ENCODE measurements around the gene OR2A42.
"Not testable (repeated sequence)": the region's sequence is repeated elsewhere in the genome, so short reads cannot be mapped to it uniquely, and the experiment has no call there.

The OR2A42 gene

GRCh38 chr7:144239365-144239764, at the start of gene OR2A42:
OR2A42 (minus strand) TSS chr7:144239605; CDS start chr7:144232843, 6,762 bp downstream.
- not testable (repeated sequence) for DNase-seq (ENCODE audit: low spot score)

GRCh38 chr7:144287171-144287784, 47.9 kb upstream of the OR2A42 start:
- not testable (repeated sequence) for DNase-seq (ENCODE audit: low spot score)

GRCh38 chr7:144283716-144284115, 44.3 kb upstream of the OR2A42 start:
- DNase-seq (ENCODE audit: low spot score) = not testable (repeated sequence)

- not testable (repeated sequence) for DNase-seq (ENCODE audit: low spot score)
These were observed 43.1 kb upstream of the OR2A42 start for GRCh38 chr7:144282490-144282889.

GRCh38 chr7:144281981-144282380, 42.6 kb upstream of the OR2A42 start:
- not testable (repeated sequence) for DNase-seq (ENCODE audit: low spot score)

GRCh38 chr7:144280010-144280409, 40.6 kb upstream of the OR2A42 start:
- not testable (repeated sequence) for DNase-seq (ENCODE audit: low spot score)

- not testable (repeated sequence) for DNase-seq (ENCODE audit: low spot score)
These were observed 35.9 kb upstream of the OR2A42 start for GRCh38 chr7:144275281-144275680.

- not testable (repeated sequence) for DNase-seq (ENCODE audit: low spot score)
These were observed 29.8 kb upstream of the OR2A42 start, which contains the start of gene CTAGE8 for GRCh38 chr7:144269188-144269587. CTAGE8 (minus strand) TSS chr7:144269288; CDS start chr7:144269250, 38 bp downstream.

GRCh38 chr7:144264692-144265091, 25.3 kb upstream of the OR2A42 start, which contains the start of gene OR2A7:
OR2A7 (minus strand) TSS chr7:144264792; CDS start chr7:144259628, 5,164 bp downstream.
- DNase-seq (ENCODE audit: low spot score) = not testable (repeated sequence)

- DNase-seq (ENCODE audit: low spot score) = not testable (repeated sequence)
These were observed 22.7 kb upstream of the OR2A42 start for GRCh38 chr7:144262128-144262527.

- DNase-seq (ENCODE audit: low spot score) = not testable (repeated sequence)
These were observed 19.7 kb upstream of the OR2A42 start for GRCh38 chr7:144259067-144259466.

GRCh38 chr7:144256112-144256511, 16.7 kb upstream of the OR2A42 start:
- no peak for DNase-seq (ENCODE audit: low spot score)
- TF ChIP-seq CTCF (IDR thresholded peaks at IDR 0.05; ENCODE audit: extremely low read depth, missing control alignments) = no peak

GRCh38 chr7:144255471-144255897, 16.1 kb upstream of the OR2A42 start:
- no peak for TF ChIP-seq CTCF (IDR thresholded peaks at IDR 0.05; ENCODE audit: extremely low read depth, missing control alignments)
- DNase-seq (ENCODE audit: low spot score) = no peak

GRCh38 chr7:144252307-144252706, 12.9 kb upstream of the OR2A42 start:
- not testable (repeated sequence) for DNase-seq (ENCODE audit: low spot score)

- DNase-seq (ENCODE audit: low spot score) = not testable (repeated sequence)
These were observed 8.4 kb upstream of the OR2A42 start for GRCh38 chr7:144247674-144248330.

- DNase-seq (ENCODE audit: low spot score) = not testable (repeated sequence)
These were observed 7.6 kb upstream of the OR2A42 start for GRCh38 chr7:144246967-144247366.

- DNase-seq (ENCODE audit: low spot score) = not testable (repeated sequence)
These were observed 6.0 kb upstream of the OR2A42 start for GRCh38 chr7:144245372-144245771.

- not testable (repeated sequence) for DNase-seq (ENCODE audit: low spot score)
These were observed 799 bp downstream of the OR2A42 start for GRCh38 chr7:144238530-144239082.

GRCh38 chr7:144233039-144233438, 6.4 kb downstream of the OR2A42 start:
- not testable (repeated sequence) for DNase-seq (ENCODE audit: low spot score)

All from GM20000 (cell line).